HepG2 (cell line): ENCODE data around the gene TTC28. TPM values are rescaled to one million over a fixed set of nuclear protein-coding genes. Genes with fewer than 3 reads are reported as not detected.

Experiments
- ATAC-seq: fragments of 200-7000 bp; cut with Tn5 transposase; 3 replicates; pipeline ENCODE4 v1.9.1; 2020; ENCODE audit warnings: mild to moderate bottlenecking, moderate library complexity
- BruUV-seq: library from RNA; stranded (reverse); fragments of 400-500 nt; replicated peaks from 2 replicates; lab custom pipeline; 2021; lab: Mats Ljungman, UMichigan
- CTCF ChIA-PET: fragments of 300-600 bp; formaldehyde crosslinking; extraction: SDS; loops from one replicate; lab custom pipeline; 2021; ENCODE audit warnings: low total read pairs, inconsistent platforms, low intra/inter-chr PET ratio; lab: Yijun Ruan, JAX
- POLR2A ChIA-PET: fragments of 350-600 bp; sonication (Branson Sonifier 250); formaldehyde crosslinking; loops from one replicate; lab custom pipeline; 2020; ENCODE audit warnings: antibody characterized with exemption, inconsistent platforms; lab: Yijun Ruan, JAX
- DNase-seq: peaks from one replicate; pipeline ENCODE4 v3.0.0-alpha.2; 2015; ENCODE audit warnings: low spot score
- FAIRE-seq: peaks from 3 replicates; lab custom pipeline; 2011; peaks lifted over from hg19 to GRCh38; lab: Jason Lieb, UNC
- H2AFZ ChIP-seq: one replicate; pipeline ENCODE4 v1.6.1; 2011; ENCODE audit warnings: low read length, inconsistent platforms
- H3K27ac ChIP-seq: fragments of 300-600 bp; 3 replicates; pipeline ENCODE4 v1.8.0; 2011; ENCODE audit warnings: mixed run types, mild to moderate bottlenecking, mixed read lengths, low read length, inconsistent platforms; ENCODE audit not compliant: insufficient read depth; ENCODE audit errors: extremely low read length
- H3K27me3 ChIP-seq, 2 experiments: fragments of 200-600 bp in 1 of 2; 2 replicates in 1 of 2; 3 replicates in 1 of 2; pipeline versions ENCODE4 v1.6.0 to v1.8.0; 2011; ENCODE audit warnings: low read length in 2 of 2, mild to moderate bottlenecking in 2 of 2, moderate library complexity in 2 of 2, inconsistent platforms in 1 of 2; ENCODE audit not compliant: insufficient read depth in 2 of 2, control insufficient read depth in 1 of 2
- H3K36me3 ChIP-seq, 2 experiments: fragments of 200-600 bp in 1 of 2; replicated peaks in 1 of 2; 2 replicates in 1 of 2; 3 replicates in 1 of 2; pipeline versions ENCODE4 v1.5.1 to v1.8.0; 2011; ENCODE audit warnings: low read length in 2 of 2, inconsistent platforms in 1 of 2; ENCODE audit not compliant: insufficient read depth in 2 of 2, control insufficient read depth in 1 of 2
- H3K4me1 ChIP-seq: 2 replicates; pipeline ENCODE4 v1.5.1; 2012; ENCODE audit warnings: low read length, inconsistent platforms; ENCODE audit not compliant: insufficient read depth
- H3K4me2 ChIP-seq: 2 replicates; pipeline ENCODE4 v1.6.0; 2011; ENCODE audit warnings: low read depth, low read length, inconsistent platforms
- H3K4me3 ChIP-seq, 3 experiments: fragments of 200-600 bp in 1 of 3; sonication (generic), shearing (Covaris generic) in 1 of 3; replicated peaks in 1 of 3; 2 replicates each; pipeline ENCODE4 v1.5.1; 2011 to 2016; ENCODE audit warnings: low read length in 3 of 3, inconsistent platforms in 2 of 3, low read depth in 2 of 3, mild to moderate bottlenecking in 2 of 3, control low read depth in 1 of 3, mixed read lengths in 1 of 3; ENCODE audit not compliant: insufficient read depth in 1 of 3
- H3K79me2 ChIP-seq: one replicate; pipeline ENCODE4 v1.6.1; 2011; ENCODE audit warnings: low read length, inconsistent platforms; ENCODE audit not compliant: insufficient read depth
- H3K9ac ChIP-seq: 2 replicates; pipeline ENCODE4 v1.6.0; 2011; ENCODE audit warnings: mild to moderate bottlenecking, low read depth, low read length, inconsistent platforms; ENCODE audit not compliant: insufficient read depth
- H3K9me3 ChIP-seq: 2 replicates; pipeline ENCODE4 v1.5.1; 2012; ENCODE audit warnings: mild to moderate bottlenecking, low read length
- H4K20me1 ChIP-seq: 2 replicates; pipeline ENCODE4 v1.6.0; 2011; ENCODE audit warnings: inconsistent platforms, mild to moderate bottlenecking, low read length, moderate library complexity; ENCODE audit not compliant: insufficient read depth
- EP300 ChIP-seq, 3 experiments: sonication (generic) in 1 of 3; formaldehyde crosslinking in 1 of 3; IDR thresholded peaks; 2 replicates each; pipeline versions ENCODE4 v1.5.1 to v1.6.1; 2011 to 2020; ENCODE audit warnings: low read depth in 2 of 3, low read length in 2 of 3, borderline replicate concordance in 1 of 3, improper control_type of control experiment in 1 of 3, mild to moderate bottlenecking in 1 of 3, missing genetic modification reagents in 1 of 3, moderate library complexity in 1 of 3
- KDM5A ChIP-seq: fragments of 200-600 bp; sonication (generic); IDR thresholded peaks from 2 replicates; pipeline ENCODE4 v1.7.0; 2018; ENCODE audit warnings: antibody characterized with exemption, mild to moderate bottlenecking, low read length, borderline replicate concordance
- KMT2A ChIP-seq: sonication (generic); formaldehyde crosslinking; IDR thresholded peaks from 2 replicates; pipeline ENCODE4 v1.4.0; 2020; ENCODE audit warnings: missing genetic modification reagents
- NBN ChIP-seq: fragments of 450-650 bp; conservative IDR thresholded peaks from 2 replicates; pipeline ENCODE4 v1.6.1; 2017
- POGK ChIP-seq: sonication (generic); formaldehyde crosslinking; conservative IDR thresholded peaks from 2 replicates; pipeline ENCODE4 v1.8.0; 2022; ENCODE audit warnings: mild to moderate bottlenecking, moderate library complexity, missing genetic modification reagents
- REL ChIP-seq: sonication (generic); formaldehyde crosslinking; conservative IDR thresholded peaks from 2 replicates; pipeline ENCODE4 v1.8.0; 2022; ENCODE audit warnings: mild to moderate bottlenecking, missing genetic modification reagents, moderate library complexity
- RNF219 ChIP-seq: sonication (generic); formaldehyde crosslinking; IDR thresholded peaks from 2 replicates; pipeline ENCODE4 v1.5.0; 2020; ENCODE audit warnings: mild to moderate bottlenecking, missing genetic modification reagents
- SMAD3 ChIP-seq: sonication (generic); formaldehyde crosslinking; IDR thresholded peaks from 2 replicates; pipeline ENCODE4 v1.4.0; 2020; ENCODE audit warnings: missing genetic modification reagents
- ZMYM2 ChIP-seq: sonication (generic); formaldehyde crosslinking; IDR thresholded peaks from 2 replicates; pipeline ENCODE4 v1.8.0; 2022; ENCODE audit warnings: mild to moderate bottlenecking, missing genetic modification reagents
- ZNF691 ChIP-seq: sonication (generic); formaldehyde crosslinking; IDR thresholded peaks from 2 replicates; pipeline ENCODE4 v1.4.0; 2020; ENCODE audit warnings: missing genetic modification reagents, low read depth, mild to moderate bottlenecking, borderline replicate concordance
- ZSCAN9 ChIP-seq: IDR thresholded peaks from 2 replicates; pipeline ENCODE4 v1.6.1; 2016; ENCODE audit warnings: borderline replicate concordance
- WGBS: methylation state at CpG from one replicate; pipeline ENCODE4 v1.1.6; 2017; ENCODE audit warnings: low lambda C conversion rate; 5-methylcytosine and 5-hydroxymethylcytosine counted together
- in situ Hi-C: cut with HindIII; loops from 2 replicates; pipeline ENCODE4 v1.10.0; 2017; ENCODE audit warnings: low pct_unique_long_range_greater_than_20kb; ENCODE audit not compliant: extremely low pct_ligation_motif_present
- intact Hi-C: fragments of 100-400 bp; cut with micrococcal nuclease; formaldehyde crosslinking; loops from one replicate; pipeline ENCODE4 v1.10.0; 2022; ENCODE audit not compliant: unreplicated experiment
- polyA plus RNA-seq, 8 experiments: library from polyadenylated mRNA; depleted of rRNA in 3 of 8; stranded (reverse) in 7 of 8; unstranded in 1 of 8; fragments of >200 nt; fragmentation: Illumina TruSeq in 4 of 8; extraction: Trizol in 4 of 8; gene quantifications; 2 replicates each; pipeline versions ENCODE4 v1.2.1 to v1.2.3, GENCODE V29; 2011 to 2016; ENCODE audit warnings: low read depth in 4 of 8, missing spikeins in 1 of 8, mixed read lengths in 1 of 8; ENCODE audit not compliant: insufficient read depth in 1 of 8
- total RNA-seq, 5 experiments: library from RNA; depleted of rRNA; stranded (reverse); fragments of >200 nt; fragmentation: Illumina TruSeq; extraction: Trizol; gene quantifications; 2 replicates each; pipeline ENCODE4 v1.2.3, GENCODE V29; 2016; ENCODE audit warnings: low read depth in 1 of 5

TTC28 gene
- total and polyA plus RNA-seq, 2 of the 13 experiments (the other 11 are each of a cell fraction or from before 2014, with no cell fraction given) = 4.2 to 13.1 TPM

GRCh38 chr22:28548406-28548805 lies 131.2 kb downstream of the TTC28 start:
- Histone ChIP-seq H3K27me3 (no peaks in the 10 kb centered on the region), H3K4me2 (no peak overlapping the region), H3K36me3 (no peaks in the 10 kb centered on the region), H4K20me1 (no peaks in the 10 kb centered on the region), H3K4me3 (no peak overlapping the region), H3K9ac (no peak overlapping the region), H2AFZ (no peak overlapping the region), H3K27ac (no peak overlapping the region), H3K9me3 (no peaks in the 10 kb centered on the region), H3K79me2 (no peaks in the 10 kb centered on the region), H3K4me1 (0 out of 2 replicates have a peak, but pooled peaks cover 8% of the 10 kb centered on the region)
- DNase-seq (no peak), ATAC-seq (no peak), FAIRE-seq (no peak)
- in situ Hi-C loops = no loop called here
- intact Hi-C loops = no loop called here
- POLR2A ChIA-PET = no interaction called here
- 100% methylated on average over 2 of the region's 2 CpGs for WGBS
- CTCF ChIA-PET = no interaction called here
- no peak for TF ChIP-seq NBN
- TF ChIP-seq ZSCAN9 (CRISPR knock-in tag) = no peak
- no peak for TF ChIP-seq EP300 (IDR thresholded peaks at IDR 0.05; ENCODE audit: low read depth in 2 of 2, low read length in 2 of 2)
- no peak for TF ChIP-seq EP300 (CRISPR knock-in tag; IDR thresholded peaks at IDR 0.05; ENCODE audit: borderline replicate concordance)
- TF ChIP-seq POGK (CRISPR knock-in tag) = no peak
- no peak for TF ChIP-seq RNF219
- TF ChIP-seq ZNF691 (CRISPR knock-in tag) = no peak
- no peak for TF ChIP-seq SMAD3
- TF ChIP-seq ZMYM2 (CRISPR knock-in tag) = no peak
- TF ChIP-seq REL (CRISPR knock-in tag) = no peak
- TF ChIP-seq KMT2A (CRISPR knock-in tag) = no peak
- TF ChIP-seq KDM5A = no peak
- no TSS peak for BruUV-seq
